ENCODE measurements around the gene KIAA0753.

- TF ChIP-seq CTCF (IDR thresholded peaks at IDR 0.05) = no peak
- TF ChIP-seq TAF1 (IDR thresholded peaks at IDR 0.05; ENCODE audit: borderline replicate concordance, low read depth, low read length) = no peak
- TF ChIP-seq EP300 (IDR thresholded peaks at IDR 0.05; ENCODE audit: borderline replicate concordance in 1 of 2, low read depth in 1 of 2, low read length in 1 of 2) = no peak
- no peak for TF ChIP-seq RCOR1 (IDR thresholded peaks at IDR 0.05; ENCODE audit: low read length)
- no peak for TF ChIP-seq RAD21 (IDR thresholded peaks at IDR 0.05; ENCODE audit: low read length)
- no peak for TF ChIP-seq MXI1 (IDR thresholded peaks at IDR 0.05; ENCODE audit: low read depth, low read length)
- no peak for TF ChIP-seq TCF12 (IDR thresholded peaks at IDR 0.05)
- no peak for TF ChIP-seq NFIC (IDR thresholded peaks at IDR 0.05; ENCODE audit: borderline replicate concordance)
- TF ChIP-seq POLR2AphosphoS5 (IDR thresholded peaks at IDR 0.05; ENCODE audit: low read depth, low read length) = no peak
- no peak for TF ChIP-seq FOXJ3 (CRISPR knock-in tag; IDR thresholded peaks at IDR 0.05)
These were observed 51.1 kb downstream of the KIAA0753 start for GRCh38 chr17:6589266-6589946.

Data from SK-N-SH (cell line).